SK-N-SH (cell line): ENCODE measurements around the gene ROMO1. TPM values are rescaled to one million over a fixed set of nuclear protein-coding genes. Genes with fewer than 3 reads are reported as not detected.
A peak's percentile ranks its signal among the peaks of the same experiment; 100 is the strongest.

ENCODE experiments used
- CTCF ChIA-PET: fragments of 300-600, 350-600 bp; formaldehyde crosslinking; extraction: SDS; loops from one replicate; lab custom pipeline; 2021; lab: Yijun Ruan, JAX
- POLR2A ChIA-PET: fragments of 350-600 bp; sonication (Branson Sonifier 250); formaldehyde crosslinking; extraction: SDS; loops from one replicate; lab custom pipeline; 2020; ENCODE audit warnings: antibody characterized with exemption, inconsistent platforms; lab: Yijun Ruan, JAX
- DNase-seq: peaks from one replicate; pipeline ENCODE4 v3.0.0; 2012
- H2AFZ ChIP-seq: fragments of 200-600 bp; sonication (generic); 2 replicates; pipeline ENCODE4 v1.8.1; 2016; ENCODE audit warnings: antibody characterized with exemption, mild to moderate bottlenecking, low read depth
- H3F3A ChIP-seq: fragments of 200-600 bp; sonication (generic); replicated peaks from 2 replicates; pipeline ENCODE3; 2016; ENCODE audit warnings: antibody characterized with exemption, mild to moderate bottlenecking; ENCODE audit not compliant: insufficient read depth
- H3K27ac ChIP-seq, 2 experiments: fragments of 200-500 bp in 1 of 2; fragments of 200-600 bp in 1 of 2; sonication (Bioruptor generic) in 1 of 2; sonication (generic), shearing (Covaris generic) in 1 of 2; 2 replicates each; pipeline versions ENCODE4 v1.5.1 to v1.6.1; 2014 to 2016; ENCODE audit warnings: low read depth in 2 of 2, inconsistent platforms in 1 of 2, low read length in 1 of 2, mild to moderate bottlenecking in 1 of 2, mixed read lengths in 1 of 2
- H3K27me3 ChIP-seq: fragments of 200-600 bp; sonication (generic), shearing (Covaris generic); 2 replicates; pipeline ENCODE4 v1.6.1; 2016; ENCODE audit warnings: mixed run types; ENCODE audit not compliant: insufficient read depth
- H3K36me3 ChIP-seq, 2 experiments: fragments of 200-500 bp in 1 of 2; fragments of 200-600 bp in 1 of 2; sonication (Bioruptor generic) in 1 of 2; sonication (generic) in 1 of 2; replicated peaks in 1 of 2; 2 replicates each; pipeline versions ENCODE3 to v1.5.1; 2014 to 2016; ENCODE audit warnings: low read length in 1 of 2, mild to moderate bottlenecking in 1 of 2; ENCODE audit not compliant: insufficient read depth in 2 of 2, control insufficient read depth in 1 of 2
- H3K4me1 ChIP-seq, 2 experiments: fragments of 200-500 bp in 1 of 2; fragments of 200-600 bp in 1 of 2; sonication (Bioruptor generic) in 1 of 2; sonication (generic), shearing (Covaris generic) in 1 of 2; 2 replicates each; pipeline versions ENCODE4 v1.5.1 to v1.6.1; 2014 to 2016; ENCODE audit warnings: low read depth in 1 of 2, low read length in 1 of 2, mixed run types in 1 of 2; ENCODE audit not compliant: insufficient read depth in 2 of 2, control insufficient read depth in 1 of 2
- H3K4me2 ChIP-seq: fragments of 200-600 bp; sonication (generic), shearing (Covaris generic); 2 replicates; pipeline ENCODE4 v1.6.1; 2017; ENCODE audit warnings: mixed run types
- H3K4me3 ChIP-seq, 2 experiments: fragments of 200-500 bp in 1 of 2; fragments of 200-600 bp in 1 of 2; sonication (Bioruptor generic) in 1 of 2; sonication (generic), shearing (Covaris generic) in 1 of 2; 2 replicates each; pipeline versions ENCODE4 v1.5.1 to v1.8.1; 2014 to 2016; ENCODE audit warnings: low read depth in 2 of 2, inconsistent platforms in 1 of 2, low read length in 1 of 2, mild to moderate bottlenecking in 1 of 2, mixed read lengths in 1 of 2, moderate library complexity in 1 of 2
- H3K79me2 ChIP-seq: fragments of 200-600 bp; sonication (generic); 2 replicates; pipeline ENCODE4 v1.8.1; 2017; ENCODE audit warnings: mild to moderate bottlenecking; ENCODE audit not compliant: insufficient read depth
- H3K9ac ChIP-seq: fragments of 200-600 bp; sonication (generic); 2 replicates; pipeline ENCODE4 v1.6.1; 2017; ENCODE audit warnings: mixed run types
- H3K9me2 ChIP-seq: fragments of 200-600 bp; sonication (generic); 2 replicates; pipeline ENCODE4 v1.6.1; 2017; ENCODE audit warnings: mixed run types
- H3K9me3 ChIP-seq: fragments of 200-600 bp; sonication (generic); 2 replicates; pipeline ENCODE4 v1.6.1; 2017; ENCODE audit warnings: mixed run types, mild to moderate bottlenecking, moderate library complexity
- H4K20me1 ChIP-seq: fragments of 200-600 bp; sonication (generic); 2 replicates; pipeline ENCODE4 v1.6.1; 2017; ENCODE audit warnings: mild to moderate bottlenecking, mixed run types; ENCODE audit not compliant: insufficient read depth
- CHD2 ChIP-seq: fragments of 150-350 bp; IDR thresholded peaks from 2 replicates; pipeline ENCODE4 v1.6.1; 2018; ENCODE audit warnings: low read length; ENCODE audit not compliant: partially characterized antibody
- ELF1 ChIP-seq: IDR thresholded peaks from 2 replicates; pipeline ENCODE4 v1.4.0; 2012
- JUND ChIP-seq: IDR thresholded peaks from 2 replicates; pipeline ENCODE4 v1.4.0; 2012
- RCOR1 ChIP-seq: fragments of 150-350 bp; IDR thresholded peaks from 2 replicates; pipeline ENCODE4 v1.6.1; 2017; ENCODE audit warnings: antibody characterized with exemption, low read length
- SIN3A ChIP-seq: IDR thresholded peaks from 2 replicates; pipeline ENCODE4 v1.6.1; 2012; ENCODE audit warnings: low read depth, mild to moderate bottlenecking, low read length, moderate library complexity, borderline replicate concordance
- TEAD4 ChIP-seq: IDR thresholded peaks from 2 replicates; pipeline ENCODE4 v1.4.0; 2012; ENCODE audit warnings: mild to moderate bottlenecking, borderline replicate concordance; ENCODE audit not compliant: insufficient read depth
- WGBS: methylation state at CpG from one replicate; pipeline ENCODE4 v1.1.6; 2017; ENCODE audit warnings: low lambda C conversion rate; 5-methylcytosine and 5-hydroxymethylcytosine counted together
- polyA plus RNA-seq, 3 experiments: library from polyadenylated mRNA; depleted of rRNA; stranded (reverse); fragments of >200 nt; gene quantifications; 2 replicates each; pipeline ENCODE4 v1.2.3, GENCODE V29; 2012
- TF ChIP-seq, protein P1 (sequence below): IDR thresholded peaks from 2 replicates; pipeline ENCODE4 v1.6.1; 2012; ENCODE audit warnings: mild to moderate bottlenecking, low read depth, low read length, moderate library complexity
- TF ChIP-seq, protein P2 (sequence below): IDR thresholded peaks from 2 replicates; pipeline ENCODE4 v1.4.0; 2012; ENCODE audit warnings: low read depth, borderline replicate concordance
- TF ChIP-seq, protein P3 (sequence below): IDR thresholded peaks from 2 replicates; pipeline ENCODE4; 2012

The ROMO1 gene
- polyA plus RNA-seq, 1 of the 3 experiments (the other 2 are of a cell fraction), result 1,273 TPM

DNA sequence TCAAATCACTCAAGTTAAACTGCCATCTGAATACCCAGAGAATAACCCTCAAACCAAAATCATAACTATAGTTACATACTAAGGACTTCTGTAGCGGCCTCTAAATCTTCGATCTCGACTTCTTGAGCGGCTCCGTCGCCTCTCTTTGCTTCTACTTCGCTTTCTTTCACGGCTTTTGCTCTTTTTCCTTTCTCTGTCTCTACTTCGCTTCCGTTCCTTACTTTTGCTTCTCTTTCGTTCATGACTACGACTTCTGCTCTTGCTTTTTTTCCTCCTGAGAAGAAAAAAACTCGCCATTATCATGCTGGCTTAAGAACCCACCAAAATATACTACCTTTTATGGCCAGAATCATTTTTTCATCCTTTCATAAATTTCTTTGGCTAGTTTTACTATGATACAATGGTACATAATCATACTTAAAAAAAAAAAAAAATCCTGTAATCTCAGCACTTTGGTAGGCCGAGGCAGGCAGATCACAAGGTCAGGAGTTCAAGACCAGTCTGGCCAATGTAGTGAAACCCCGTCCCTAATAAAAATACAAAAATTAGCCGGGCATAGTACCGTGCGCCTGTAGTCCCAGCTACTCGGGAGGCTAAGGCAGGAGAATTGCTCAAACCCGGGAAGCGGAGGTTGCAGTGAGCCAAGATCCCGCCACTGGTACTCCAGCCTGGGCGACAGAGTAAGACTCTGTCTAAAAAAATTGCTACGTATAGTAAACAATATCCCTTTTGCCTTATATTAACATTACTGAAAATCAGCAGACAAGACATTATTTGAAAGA lies 32.8 kb downstream of the ROMO1 start:
- Histone ChIP-seq H3K27ac (peak overlapping the region in 1 of 2 experiments; percentile 10; a peak in 1 of 4 replicates), H3K27me3 (no peaks in the 10 kb centered on the region), H3F3A (peaks cover 39% of the 10 kb centered on the region), H3K9me2 (no peaks in the 10 kb centered on the region), H3K36me3 (peaks cover 82 to 99% of the 10 kb centered on the region in 2 experiments), H4K20me1 (peaks cover 100% of the 10 kb centered on the region), H3K9me3 (no peaks in the 10 kb centered on the region), H3K79me2 (peaks cover 100% of the 10 kb centered on the region), H3K9ac (no peak overlapping the region; the same call in 1 of the 2 replicates), H3K4me1 (peaks cover 2 to 22% of the 10 kb centered on the region in 2 experiments; a peak in 2 of 4 replicates), H3K4me3 (no peak overlapping the region), H2AFZ (no peak overlapping the region), H3K4me2 (no peak overlapping the region; the same call in 1 of the 2 replicates)
- CTCF ChIA-PET, result interaction anchor here (1.9 kb wide), 2 partner anchors 7 to 153 kb away, joined by 6 to 7 read pairs; no protein-coding TSS in a partner anchor
- DNase-seq, result no peak
- 92% methylated on average over 24 of the region's 24 CpGs for WGBS
- POLR2A ChIA-PET, result interaction anchor here (0.7 kb wide), 1 partner anchor 10 kb away, joined by 3 read pairs; the partner anchor contains the start of gene RBM39
- TF ChIP-seq ELF1 (no peak), RCOR1 (no peak), SIN3A (no peak), CHD2 (no peak), TEAD4 (no peak), JUND (no peak)
- TF ChIP-seq, protein P1, sequence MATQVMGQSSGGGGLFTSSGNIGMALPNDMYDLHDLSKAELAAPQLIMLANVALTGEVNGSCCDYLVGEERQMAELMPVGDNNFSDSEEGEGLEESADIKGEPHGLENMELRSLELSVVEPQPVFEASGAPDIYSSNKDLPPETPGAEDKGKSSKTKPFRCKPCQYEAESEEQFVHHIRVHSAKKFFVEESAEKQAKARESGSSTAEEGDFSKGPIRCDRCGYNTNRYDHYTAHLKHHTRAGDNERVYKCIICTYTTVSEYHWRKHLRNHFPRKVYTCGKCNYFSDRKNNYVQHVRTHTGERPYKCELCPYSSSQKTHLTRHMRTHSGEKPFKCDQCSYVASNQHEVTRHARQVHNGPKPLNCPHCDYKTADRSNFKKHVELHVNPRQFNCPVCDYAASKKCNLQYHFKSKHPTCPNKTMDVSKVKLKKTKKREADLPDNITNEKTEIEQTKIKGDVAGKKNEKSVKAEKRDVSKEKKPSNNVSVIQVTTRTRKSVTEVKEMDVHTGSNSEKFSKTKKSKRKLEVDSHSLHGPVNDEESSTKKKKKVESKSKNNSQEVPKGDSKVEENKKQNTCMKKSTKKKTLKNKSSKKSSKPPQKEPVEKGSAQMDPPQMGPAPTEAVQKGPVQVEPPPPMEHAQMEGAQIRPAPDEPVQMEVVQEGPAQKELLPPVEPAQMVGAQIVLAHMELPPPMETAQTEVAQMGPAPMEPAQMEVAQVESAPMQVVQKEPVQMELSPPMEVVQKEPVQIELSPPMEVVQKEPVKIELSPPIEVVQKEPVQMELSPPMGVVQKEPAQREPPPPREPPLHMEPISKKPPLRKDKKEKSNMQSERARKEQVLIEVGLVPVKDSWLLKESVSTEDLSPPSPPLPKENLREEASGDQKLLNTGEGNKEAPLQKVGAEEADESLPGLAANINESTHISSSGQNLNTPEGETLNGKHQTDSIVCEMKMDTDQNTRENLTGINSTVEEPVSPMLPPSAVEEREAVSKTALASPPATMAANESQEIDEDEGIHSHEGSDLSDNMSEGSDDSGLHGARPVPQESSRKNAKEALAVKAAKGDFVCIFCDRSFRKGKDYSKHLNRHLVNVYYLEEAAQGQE, result no peak
- TF ChIP-seq, protein P2, sequence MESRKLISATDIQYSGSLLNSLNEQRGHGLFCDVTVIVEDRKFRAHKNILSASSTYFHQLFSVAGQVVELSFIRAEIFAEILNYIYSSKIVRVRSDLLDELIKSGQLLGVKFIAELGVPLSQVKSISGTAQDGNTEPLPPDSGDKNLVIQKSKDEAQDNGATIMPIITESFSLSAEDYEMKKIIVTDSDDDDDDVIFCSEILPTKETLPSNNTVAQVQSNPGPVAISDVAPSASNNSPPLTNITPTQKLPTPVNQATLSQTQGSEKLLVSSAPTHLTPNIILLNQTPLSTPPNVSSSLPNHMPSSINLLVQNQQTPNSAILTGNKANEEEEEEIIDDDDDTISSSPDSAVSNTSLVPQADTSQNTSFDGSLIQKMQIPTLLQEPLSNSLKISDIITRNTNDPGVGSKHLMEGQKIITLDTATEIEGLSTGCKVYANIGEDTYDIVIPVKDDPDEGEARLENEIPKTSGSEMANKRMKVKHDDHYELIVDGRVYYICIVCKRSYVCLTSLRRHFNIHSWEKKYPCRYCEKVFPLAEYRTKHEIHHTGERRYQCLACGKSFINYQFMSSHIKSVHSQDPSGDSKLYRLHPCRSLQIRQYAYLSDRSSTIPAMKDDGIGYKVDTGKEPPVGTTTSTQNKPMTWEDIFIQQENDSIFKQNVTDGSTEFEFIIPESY, result no peak
- TF ChIP-seq, protein P3, sequence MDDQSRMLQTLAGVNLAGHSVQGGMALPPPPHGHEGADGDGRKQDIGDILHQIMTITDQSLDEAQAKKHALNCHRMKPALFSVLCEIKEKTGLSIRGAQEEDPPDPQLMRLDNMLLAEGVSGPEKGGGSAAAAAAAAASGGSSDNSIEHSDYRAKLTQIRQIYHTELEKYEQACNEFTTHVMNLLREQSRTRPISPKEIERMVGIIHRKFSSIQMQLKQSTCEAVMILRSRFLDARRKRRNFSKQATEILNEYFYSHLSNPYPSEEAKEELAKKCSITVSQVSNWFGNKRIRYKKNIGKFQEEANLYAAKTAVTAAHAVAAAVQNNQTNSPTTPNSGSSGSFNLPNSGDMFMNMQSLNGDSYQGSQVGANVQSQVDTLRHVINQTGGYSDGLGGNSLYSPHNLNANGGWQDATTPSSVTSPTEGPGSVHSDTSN, result no peak
